CD4-positive, CD25-positive, alpha-beta regulatory T cell (primary cell): Measurements from ENCODE around the gene USP30. TPM values are rescaled to one million over a fixed set of nuclear protein-coding genes. Genes with fewer than 3 reads are reported as not detected.

Experiments used
- ATAC-seq, 2 donors: fragments of 150-1000 bp; cut with Tn5 transposase; one replicate each; pipeline ENCODE4 v1.10.0; 2021; ENCODE audit warnings: low read depth in 2 of 2, moderate number of reproducible peaks in 2 of 2, moderate library complexity in 1 of 2
- DNase-seq, 3 donors: peaks; one replicate each; pipeline versions ENCODE4 v3.0.0 to v3.0.0-alpha.2; 2012 to 2022; ENCODE audit warnings: mixed read lengths in 1 of 3
- H3K27ac ChIP-seq: one replicate; pipeline ENCODE4 v1.7.0; 2013; ENCODE audit warnings: mild to moderate bottlenecking, low read length; ENCODE audit not compliant: insufficient read depth, poor library complexity, severe bottlenecking
- H3K27me3 ChIP-seq: one replicate; pipeline ENCODE4 v1.7.0; 2013; ENCODE audit warnings: low read length; ENCODE audit not compliant: control insufficient read depth, insufficient read depth
- H3K36me3 ChIP-seq: one replicate; pipeline ENCODE4 v1.7.0; 2013; ENCODE audit warnings: mild to moderate bottlenecking, low read length, moderate library complexity; ENCODE audit not compliant: control insufficient read depth, insufficient read depth
- H3K4me1 ChIP-seq: 2 replicates; pipeline ENCODE4 v1.7.0; 2013; ENCODE audit warnings: mild to moderate bottlenecking, low read length; ENCODE audit not compliant: insufficient read depth, control insufficient read depth, poor library complexity, severe bottlenecking
- H3K4me3 ChIP-seq: one replicate; pipeline ENCODE4 v1.7.0; 2013; ENCODE audit warnings: low read depth, mild to moderate bottlenecking, low read length, moderate library complexity
- H3K9me3 ChIP-seq, 2 experiments: 1 replicate in 1 of 2; 2 replicates in 1 of 2; pipeline ENCODE4 v1.7.0; 2013; ENCODE audit warnings: low read length in 2 of 2, mild to moderate bottlenecking in 1 of 2, moderate library complexity in 1 of 2; ENCODE audit not compliant: control insufficient read depth in 2 of 2
- H3K27ac Mint-ChIP-seq, 3 donors: one replicate each; pipeline ENCODE4 v1.8.0; 2020 to 2022; ENCODE audit warnings: mild to moderate bottlenecking in 3 of 3, mixed read lengths in 3 of 3, moderate library complexity in 2 of 3
- H3K27me3 Mint-ChIP-seq: one replicate; pipeline ENCODE4 v1.8.0; 2022; ENCODE audit warnings: mild to moderate bottlenecking, mixed read lengths
- H3K36me3 Mint-ChIP-seq: one replicate; pipeline ENCODE4 v1.8.0; 2020; ENCODE audit warnings: mixed read lengths
- H3K4me1 Mint-ChIP-seq, 4 donors: one replicate each; pipeline ENCODE4 v1.8.0; 2020 to 2022; ENCODE audit warnings: mixed read lengths in 4 of 4, mild to moderate bottlenecking in 1 of 4
- H3K4me3 Mint-ChIP-seq, 4 donors: one replicate each; pipeline ENCODE4 v1.8.0; 2020 to 2022; ENCODE audit warnings: mild to moderate bottlenecking in 4 of 4, mixed read lengths in 4 of 4, moderate library complexity in 3 of 4
- H3K9me3 Mint-ChIP-seq, 7 donors: one replicate each; pipeline ENCODE4 v1.8.0; 2020 to 2022; ENCODE audit warnings: mixed read lengths in 7 of 7, mild to moderate bottlenecking in 3 of 7, moderate library complexity in 2 of 7
- polyA plus RNA-seq, 4 donors: library from polyadenylated mRNA; unstranded; fragments of 300-500 nt; fragmentation: Illumina TruSeq; gene quantifications; one replicate each; pipeline ENCODE4 v1.2.3, GENCODE V29; 2021
- total RNA-seq: library from RNA; stranded (reverse); gene quantifications from one replicate; pipeline ENCODE4 v1.2.3, GENCODE V29; 2022

Gene USP30
- total and polyA plus RNA-seq, 5 donors from 2014 or later, result 10.7 to 21.0 (median 11.8) TPM

- Mint-ChIP-seq H3K4me3 (no peak overlapping the region), H3K4me1 (peaks cover 0 to 4% (median 0%) of the 10 kb centered on the region in 4 donors), H3K27ac (peak overlapping the region in 1 of 3 donors; percentile 29), H3K36me3 (peaks cover 2% of the 10 kb centered on the region), H3K27me3 (no peaks in the 10 kb centered on the region), H3K9me3 (no peaks in the 10 kb centered on the region)
- DNase-seq (no peak), ATAC-seq (no peak)
- no peaks in the 10 kb centered on the region for H3K9me3 ChIP-seq
- no peaks in the 10 kb centered on the region for H3K27me3 ChIP-seq
- no peak overlapping the region for H3K27ac ChIP-seq
- no peaks in the 10 kb centered on the region for H3K36me3 ChIP-seq
- H3K4me3 ChIP-seq, result no peak overlapping the region
- no peaks in the 10 kb centered on the region for H3K4me1 ChIP-seq
Observed at GRCh38 chr12:109121346-109121880, 69.0 kb downstream of the USP30 start.

- H3K36me3 ChIP-seq, result no peaks in the 10 kb centered on the region
- Mint-ChIP-seq H3K4me1 (no peaks in the 10 kb centered on the region), H3K36me3 (no peaks in the 10 kb centered on the region), H3K27me3 (no peaks in the 10 kb centered on the region), H3K27ac (no peak overlapping the region), H3K9me3 (no peaks in the 10 kb centered on the region), H3K4me3 (no peak overlapping the region)
- ATAC-seq (no peak), DNase-seq (no peak)
- no peaks in the 10 kb centered on the region for H3K4me1 ChIP-seq
- no peaks in the 10 kb centered on the region for H3K9me3 ChIP-seq
- no peak overlapping the region for H3K4me3 ChIP-seq
- no peaks in the 10 kb centered on the region for H3K27me3 ChIP-seq
- H3K27ac ChIP-seq, result no peak overlapping the region
Observed at GRCh38 chr12:109124878-109125648, 72.7 kb downstream of the USP30 start.

- Histone ChIP-seq H3K4me1 (no peaks in the 10 kb centered on the region), H3K9me3 (no peaks in the 10 kb centered on the region), H3K27ac (no peak overlapping the region), H3K27me3 (no peaks in the 10 kb centered on the region), H3K36me3 (no peaks in the 10 kb centered on the region), H3K4me3 (no peak overlapping the region)
- no peak overlapping the region for H3K4me3 Mint-ChIP-seq
- no peak overlapping the region for H3K27ac Mint-ChIP-seq
- ATAC-seq (no peak), DNase-seq (no peak)
- no peaks in the 10 kb centered on the region for H3K9me3 Mint-ChIP-seq
- H3K4me1 Mint-ChIP-seq, result no peaks in the 10 kb centered on the region
- H3K36me3 Mint-ChIP-seq, result peaks cover 1% of the 10 kb centered on the region
- peaks cover 3% of the 10 kb centered on the region for H3K27me3 Mint-ChIP-seq
Observed at GRCh38 chr12:109125791-109126190, 73.4 kb downstream of the USP30 start.

GRCh38 chr12:109126784-109127183, 74.4 kb downstream of the USP30 start:
- DNase-seq (no peak), ATAC-seq (no peak)
- no peak overlapping the region for H3K4me3 Mint-ChIP-seq
- no peaks in the 10 kb centered on the region for H3K4me1 Mint-ChIP-seq
- no peaks in the 10 kb centered on the region for H3K9me3 Mint-ChIP-seq
- Histone ChIP-seq H3K27me3 (no peaks in the 10 kb centered on the region), H3K27ac (no peak overlapping the region), H3K4me3 (no peak overlapping the region), H3K36me3 (no peaks in the 10 kb centered on the region), H3K4me1 (no peaks in the 10 kb centered on the region), H3K9me3 (no peaks in the 10 kb centered on the region)
- peaks cover 5% of the 10 kb centered on the region for H3K27me3 Mint-ChIP-seq
- no peak overlapping the region for H3K27ac Mint-ChIP-seq
- peaks cover 3% of the 10 kb centered on the region for H3K36me3 Mint-ChIP-seq

GRCh38 chr12:109127533-109128242, 75.3 kb downstream of the USP30 start:
- Histone ChIP-seq H3K27ac (no peak overlapping the region), H3K4me3 (no peak overlapping the region), H3K36me3 (no peaks in the 10 kb centered on the region), H3K4me1 (no peaks in the 10 kb centered on the region), H3K27me3 (no peaks in the 10 kb centered on the region), H3K9me3 (no peaks in the 10 kb centered on the region)
- no peak for ATAC-seq
- Mint-ChIP-seq H3K4me1 (no peaks in the 10 kb centered on the region), H3K27me3 (peaks cover 5% of the 10 kb centered on the region), H3K9me3 (no peaks in the 10 kb centered on the region), H3K36me3 (peaks cover 3% of the 10 kb centered on the region), H3K4me3 (no peak overlapping the region), H3K27ac (no peak overlapping the region)
- no peak for DNase-seq

GRCh38 chr12:109130297-109131153, 78.1 kb downstream of the USP30 start:
- no peak for DNase-seq
- H3K27me3 Mint-ChIP-seq, result peaks cover 5% of the 10 kb centered on the region
- no peaks in the 10 kb centered on the region for H3K9me3 ChIP-seq
- no peaks in the 10 kb centered on the region for H3K27me3 ChIP-seq
- no peak for ATAC-seq
- H3K27ac Mint-ChIP-seq, result peak overlapping the region in 1 of 3 donors; percentile 32
- H3K36me3 ChIP-seq, result no peaks in the 10 kb centered on the region
- no peak overlapping the region for H3K4me3 ChIP-seq
- H3K36me3 Mint-ChIP-seq, result peaks cover 3% of the 10 kb centered on the region
- no peaks in the 10 kb centered on the region for H3K4me1 Mint-ChIP-seq
- no peak overlapping the region for H3K4me3 Mint-ChIP-seq
- no peak overlapping the region for H3K27ac ChIP-seq
- H3K4me1 ChIP-seq, result no peaks in the 10 kb centered on the region
- H3K9me3 Mint-ChIP-seq, result no peaks in the 10 kb centered on the region

GRCh38 chr12:109131154-109132050, 79.0 kb downstream of the USP30 start:
- H3K27ac ChIP-seq, result no peak overlapping the region
- H3K27me3 ChIP-seq, result no peaks in the 10 kb centered on the region
- Mint-ChIP-seq H3K36me3 (peaks cover 3% of the 10 kb centered on the region), H3K27me3 (peaks cover 5% of the 10 kb centered on the region), H3K9me3 (no peaks in the 10 kb centered on the region), H3K4me1 (no peaks in the 10 kb centered on the region), H3K27ac (no peak overlapping the region), H3K4me3 (no peak overlapping the region)
- DNase-seq (no peak), ATAC-seq (no peak)
- H3K4me1 ChIP-seq, result no peaks in the 10 kb centered on the region
- H3K4me3 ChIP-seq, result no peak overlapping the region
- H3K36me3 ChIP-seq, result no peaks in the 10 kb centered on the region
- H3K9me3 ChIP-seq, result peaks cover 0 to 3% of the 10 kb centered on the region in 2 experiments
